AG09309 (cell line): ENCODE results near the gene MTG1.

ENCODE experiments used
- DNase-seq: peaks from one replicate; pipeline ENCODE4 v3.0.0-alpha.2; 2010; ENCODE audit warnings: low read depth
- H3K4me3 ChIP-seq: 2 replicates; pipeline ENCODE4 v1.5.1; 2011; ENCODE audit warnings: mild to moderate bottlenecking, low read depth, low read length, moderate library complexity; ENCODE audit not compliant: control insufficient read depth
- TF ChIP-seq, protein P1 (sequence below): IDR thresholded peaks from 2 replicates; pipeline ENCODE4 v1.5.1; 2011; ENCODE audit warnings: mild to moderate bottlenecking, low read depth, low read length, inconsistent platforms; ENCODE audit not compliant: insufficient read depth, control insufficient read depth; ENCODE audit errors: missing control alignments

The MTG1 gene

DNA sequence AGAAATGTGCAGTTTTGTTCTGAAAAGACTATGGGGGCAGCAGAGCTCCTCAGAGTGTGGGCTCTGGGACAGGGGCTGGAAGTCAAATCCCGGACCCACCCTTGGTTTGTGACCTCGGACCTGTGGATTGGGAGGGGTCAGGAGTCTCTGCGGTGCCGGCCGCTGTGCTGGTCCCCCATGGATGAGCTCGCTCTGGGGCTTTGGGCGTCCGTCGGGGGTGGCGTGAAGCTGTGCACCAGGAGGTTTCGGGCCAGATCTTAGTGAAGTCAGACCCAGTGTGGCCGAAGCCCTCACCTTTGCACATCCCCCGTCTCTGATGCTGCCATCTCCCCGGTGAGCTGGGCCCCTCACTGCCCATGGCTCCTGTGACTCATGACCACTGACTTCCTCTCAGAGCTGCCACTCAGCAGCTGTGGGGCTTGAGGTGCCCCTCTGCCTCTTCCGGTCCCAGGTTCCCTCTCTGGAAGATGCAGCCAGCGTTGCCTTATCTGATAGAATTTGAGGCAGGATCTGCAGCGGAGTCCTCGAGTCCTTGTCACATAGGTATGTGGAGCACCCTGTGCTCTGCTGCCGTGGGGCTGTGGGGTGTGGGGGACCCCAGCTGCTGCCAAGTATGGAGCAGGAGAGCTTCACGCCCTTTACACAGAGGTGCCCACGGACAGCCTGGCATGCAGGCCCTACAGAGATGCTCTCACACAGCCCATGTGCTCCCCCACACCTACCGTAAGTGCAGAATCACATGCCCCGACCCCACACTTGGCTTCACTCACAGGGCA lies 48.4 kb downstream of the MTG1 start:
- no peak for DNase-seq
- H3K4me3 ChIP-seq: no peak overlapping the region
- TF ChIP-seq, protein P1, sequence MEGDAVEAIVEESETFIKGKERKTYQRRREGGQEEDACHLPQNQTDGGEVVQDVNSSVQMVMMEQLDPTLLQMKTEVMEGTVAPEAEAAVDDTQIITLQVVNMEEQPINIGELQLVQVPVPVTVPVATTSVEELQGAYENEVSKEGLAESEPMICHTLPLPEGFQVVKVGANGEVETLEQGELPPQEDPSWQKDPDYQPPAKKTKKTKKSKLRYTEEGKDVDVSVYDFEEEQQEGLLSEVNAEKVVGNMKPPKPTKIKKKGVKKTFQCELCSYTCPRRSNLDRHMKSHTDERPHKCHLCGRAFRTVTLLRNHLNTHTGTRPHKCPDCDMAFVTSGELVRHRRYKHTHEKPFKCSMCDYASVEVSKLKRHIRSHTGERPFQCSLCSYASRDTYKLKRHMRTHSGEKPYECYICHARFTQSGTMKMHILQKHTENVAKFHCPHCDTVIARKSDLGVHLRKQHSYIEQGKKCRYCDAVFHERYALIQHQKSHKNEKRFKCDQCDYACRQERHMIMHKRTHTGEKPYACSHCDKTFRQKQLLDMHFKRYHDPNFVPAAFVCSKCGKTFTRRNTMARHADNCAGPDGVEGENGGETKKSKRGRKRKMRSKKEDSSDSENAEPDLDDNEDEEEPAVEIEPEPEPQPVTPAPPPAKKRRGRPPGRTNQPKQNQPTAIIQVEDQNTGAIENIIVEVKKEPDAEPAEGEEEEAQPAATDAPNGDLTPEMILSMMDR: no peak

GRCh38 chr10:133442967-133443924 lies 49.3 kb downstream of the MTG1 start:
- no peak overlapping the region for H3K4me3 ChIP-seq
- TF ChIP-seq, protein P1: no peak
- no peak for DNase-seq

DNA sequence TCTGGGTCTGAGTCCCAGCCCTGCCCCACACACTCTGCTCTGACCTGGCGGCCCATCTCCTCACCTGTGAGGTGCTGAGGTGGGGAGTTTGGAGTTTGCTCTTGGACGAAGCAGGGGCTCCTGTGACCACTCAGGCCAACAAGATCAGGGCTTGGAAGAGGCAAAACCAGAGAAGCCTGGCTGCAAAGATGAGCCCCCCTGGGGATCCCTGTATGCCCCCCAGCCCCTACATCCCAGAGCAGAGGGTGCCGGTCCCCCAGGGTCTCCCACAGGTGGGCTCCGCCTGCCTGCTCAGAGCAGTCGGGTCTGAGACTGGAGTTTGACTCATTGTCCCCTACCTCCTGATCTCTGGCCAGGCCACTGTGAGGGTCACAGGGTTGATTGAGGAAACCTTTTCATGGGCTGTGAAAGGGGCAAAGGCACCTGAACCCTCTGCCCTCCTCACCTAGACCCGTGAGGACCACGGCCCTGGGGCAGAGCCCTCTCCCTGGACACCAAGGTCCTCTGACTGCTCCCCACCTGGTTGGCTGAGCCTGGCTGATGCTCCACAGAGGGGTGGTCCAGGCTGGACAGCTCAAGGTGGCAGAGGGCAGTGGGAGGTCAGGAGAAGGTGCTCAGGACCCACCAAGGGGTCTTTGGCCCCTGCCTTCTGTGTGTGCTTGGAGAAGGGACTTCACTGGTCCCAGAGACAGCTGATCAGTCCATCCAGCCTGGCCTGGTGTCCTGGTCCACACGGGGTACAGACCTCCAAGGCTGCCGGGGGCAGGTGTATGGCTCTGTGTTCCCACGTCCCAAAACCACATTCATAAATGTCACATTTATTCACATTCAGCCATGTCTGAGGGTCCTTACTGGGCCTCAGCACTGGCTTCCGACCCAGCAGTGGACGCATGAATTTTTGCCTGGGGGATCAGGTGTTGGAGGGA lies 50.6 kb downstream of the MTG1 start:
- TF ChIP-seq, protein P1: no peak
- DNase-seq: no peak
- no peak overlapping the region for H3K4me3 ChIP-seq

- no peak for DNase-seq
- TF ChIP-seq, protein P1: no peak
- H3K4me3 ChIP-seq: no peak overlapping the region
These were observed 51.3 kb downstream of the MTG1 start for GRCh38 chr10:133445268-133445732.

DNA sequence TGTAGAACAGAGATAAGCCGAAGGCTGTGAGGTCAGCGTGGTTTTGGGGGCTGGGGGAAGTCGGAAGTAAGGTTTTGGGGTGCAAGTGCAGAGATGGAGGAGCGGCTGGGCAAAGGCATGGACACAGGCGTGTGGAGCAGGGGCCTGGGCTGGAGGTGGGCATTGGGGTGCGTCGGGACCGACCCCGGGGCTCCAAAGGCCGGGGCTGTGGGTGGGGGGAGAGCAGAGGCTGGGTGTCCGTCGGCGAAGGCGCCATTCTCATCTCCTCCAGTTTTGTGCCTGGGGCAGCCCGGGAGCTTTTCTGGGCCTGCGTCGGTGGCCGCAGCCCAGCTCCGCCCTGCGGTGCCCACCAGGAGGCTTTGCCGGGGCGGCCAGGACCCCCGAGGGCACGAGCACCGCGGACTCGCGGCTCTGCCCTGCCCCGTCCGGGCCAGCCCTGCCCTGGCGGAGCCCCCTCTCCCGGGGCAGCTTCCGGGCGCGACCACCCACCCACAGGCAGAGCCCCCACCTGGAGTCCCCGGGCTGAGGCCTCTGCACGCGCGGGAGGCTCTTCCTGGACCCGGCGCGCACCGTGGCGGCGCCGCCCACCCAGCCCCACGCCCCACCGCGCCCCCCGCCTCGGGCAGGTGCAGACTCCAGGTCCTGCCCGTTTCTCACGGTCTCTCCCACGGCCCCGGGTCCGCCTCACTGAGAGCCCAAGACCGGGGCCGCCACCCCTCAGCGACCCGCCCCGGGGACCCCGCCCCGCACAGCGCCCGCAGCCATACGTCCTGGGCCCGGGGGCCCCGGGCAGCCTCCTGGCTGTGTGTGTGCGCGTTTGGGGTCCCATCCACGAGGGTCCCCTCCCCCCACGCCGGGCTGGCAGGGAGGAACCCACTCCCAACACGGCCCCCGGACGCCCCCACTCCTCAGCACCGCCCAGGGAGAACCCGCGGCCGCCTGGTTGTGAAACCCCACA lies 52.1 kb downstream of the MTG1 start:
- DNase-seq: no peak
- TF ChIP-seq, protein P1: no peak
- H3K4me3 ChIP-seq: no peak overlapping the region
